Right lobe of liver (tissue), 6 donors: Measurements from ENCODE around the gene CYP27B1. TPM values are rescaled to one million over a fixed set of nuclear protein-coding genes. Genes with fewer than 3 reads are reported as not detected.

Source experiments
- ATAC-seq, 4 donors: fragments of 200-7000 bp; cut with Tn5 transposase; one replicate each; pipeline ENCODE4 v1.9.1; 2020; ENCODE audit warnings: mild to moderate bottlenecking in 4 of 4, moderate library complexity in 4 of 4
- DNase-seq, 3 donors: peaks; one replicate each; pipeline ENCODE4 v3.0.0-alpha.2; 2020
- H3K27ac ChIP-seq, 3 donors: fragments of 200-600 bp; one replicate each; pipeline ENCODE4 v1.8.0; 2022
- H3K27me3 ChIP-seq, 2 donors: fragments of 200-600 bp; one replicate each; pipeline ENCODE4 v1.8.0; 2022
- H3K36me3 ChIP-seq, 4 donors: fragments of 200-600 bp; sonication (generic) in 1 of 4; one replicate each; pipeline versions ENCODE4 v1.5.1 to v1.8.0; 2017 to 2022; ENCODE audit warnings: control low read depth in 1 of 4
- H3K4me1 ChIP-seq, 4 donors: fragments of 200-600 bp; sonication (generic) in 1 of 4; one replicate each; pipeline versions ENCODE4 v1.5.1 to v1.8.0; 2017 to 2022; ENCODE audit warnings: control low read depth in 1 of 4
- H3K4me3 ChIP-seq, 3 donors: fragments of 200-600 bp; one replicate each; pipeline ENCODE4 v1.8.0; 2022
- H3K9me3 ChIP-seq, 4 donors: fragments of 200-600 bp; sonication (generic) in 1 of 4; one replicate each; pipeline versions ENCODE4 v1.5.1 to v1.8.0; 2017 to 2022; ENCODE audit warnings: control low read depth in 1 of 4
- POLR2A ChIP-seq: fragments of 450-650 bp; IDR thresholded peaks from one replicate; pipeline ENCODE4 v1.6.1; 2017; ENCODE audit warnings: antibody characterized with exemption, mild to moderate bottlenecking
- WGBS: methylation state at CpG from one replicate; pipeline ENCODE4 v1.1.6; 2018; ENCODE audit warnings: low coverage, low lambda C conversion rate; ENCODE audit not compliant: insufficient coverage; ENCODE audit errors: missing lambda C conversion rate; 5-methylcytosine and 5-hydroxymethylcytosine counted together
- intact Hi-C, 2 donors: fragments of 100-400 bp; cut with DNase I; formaldehyde crosslinking; loops; one replicate each; pipeline versions ENCODE4 v1.11.2 to v1.14.1; 2022
- total RNA-seq, 6 experiments: library from RNA; depleted of rRNA in 2 of 6; stranded (reverse); fragments of >200 nt in 2 of 6; fragmentation: NEBNext Ultra II Directional in 3 of 6; extraction: Animal tissue kit (Norgen Biotek cat#: 25700) in 3 of 6; gene quantifications; one replicate each; pipeline versions ENCODE4 v1.1.0 to v1.2.4, GENCODE V29; 2016 to 2023
- TF ChIP-seq, protein P1 (sequence below), 4 donors: fragments of 200-600 bp in 3 of 4; fragments of 450-650 bp in 1 of 4; IDR thresholded peaks; one replicate each; pipeline versions ENCODE4 v1.5.1 to v1.8.0; 2016 to 2022; ENCODE audit warnings: antibody characterized with exemption in 4 of 4, mild to moderate bottlenecking in 2 of 4
- donor health status: DM: no; HTN: yes; CAD: no.
- donor health status: DM: no; HTN: no; CAD: no.
- donor health status: DM: no; HTN: no; CAD: no.
- donor health status: DM: no; HTN: yes; CAD: no.
- donor health status: DM: no; HTN: yes; CAD: no.

Gene CYP27B1
- total RNA-seq, 6 experiments from 2014 or later = 0.25 to 1.4 (median 0.81) TPM

DNA sequence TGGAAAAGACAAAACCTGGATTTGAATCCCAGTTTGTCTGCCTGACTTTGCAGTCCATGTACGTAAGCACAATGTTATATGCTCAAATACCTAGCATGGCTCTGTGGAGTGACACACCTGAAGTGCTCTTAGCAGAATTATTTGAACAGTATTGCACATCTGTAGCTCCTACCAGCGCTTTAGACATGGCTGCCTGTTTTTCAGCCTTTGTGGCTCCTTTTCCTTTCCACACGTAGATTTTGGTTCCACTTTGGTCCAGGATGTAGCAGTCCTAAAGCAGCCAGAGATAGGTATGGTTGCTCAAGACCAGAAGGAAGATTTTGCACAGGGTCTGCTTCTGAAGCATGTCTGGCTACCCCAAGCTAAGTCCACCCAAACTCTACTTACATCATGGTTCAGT is 42.5 kb upstream of the CYP27B1 start:
- intact Hi-C loops = loop anchor here in 1 of 2 donors (10.0 kb wide), 1 partner anchor 95 kb away; no protein-coding TSS in a partner anchor
- Histone ChIP-seq H3K4me3 (no peak overlapping the region), H3K9me3 (no peaks in the 10 kb centered on the region), H3K27ac (no peak overlapping the region), H3K36me3 (peaks cover 0 to 65% (median 9%) of the 10 kb centered on the region in 4 donors), H3K27me3 (no peaks in the 10 kb centered on the region), H3K4me1 (peaks cover 0 to 4% (median 0%) of the 10 kb centered on the region in 4 donors)
- DNase-seq (no peak), ATAC-seq (no peak)
- no peak for TF ChIP-seq POLR2A
- TF ChIP-seq, protein P1, sequence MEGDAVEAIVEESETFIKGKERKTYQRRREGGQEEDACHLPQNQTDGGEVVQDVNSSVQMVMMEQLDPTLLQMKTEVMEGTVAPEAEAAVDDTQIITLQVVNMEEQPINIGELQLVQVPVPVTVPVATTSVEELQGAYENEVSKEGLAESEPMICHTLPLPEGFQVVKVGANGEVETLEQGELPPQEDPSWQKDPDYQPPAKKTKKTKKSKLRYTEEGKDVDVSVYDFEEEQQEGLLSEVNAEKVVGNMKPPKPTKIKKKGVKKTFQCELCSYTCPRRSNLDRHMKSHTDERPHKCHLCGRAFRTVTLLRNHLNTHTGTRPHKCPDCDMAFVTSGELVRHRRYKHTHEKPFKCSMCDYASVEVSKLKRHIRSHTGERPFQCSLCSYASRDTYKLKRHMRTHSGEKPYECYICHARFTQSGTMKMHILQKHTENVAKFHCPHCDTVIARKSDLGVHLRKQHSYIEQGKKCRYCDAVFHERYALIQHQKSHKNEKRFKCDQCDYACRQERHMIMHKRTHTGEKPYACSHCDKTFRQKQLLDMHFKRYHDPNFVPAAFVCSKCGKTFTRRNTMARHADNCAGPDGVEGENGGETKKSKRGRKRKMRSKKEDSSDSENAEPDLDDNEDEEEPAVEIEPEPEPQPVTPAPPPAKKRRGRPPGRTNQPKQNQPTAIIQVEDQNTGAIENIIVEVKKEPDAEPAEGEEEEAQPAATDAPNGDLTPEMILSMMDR (IDR thresholded peaks at IDR 0.05) = no peak
- 86% methylated on average over 3 of the region's 3 CpGs for WGBS

DNA sequence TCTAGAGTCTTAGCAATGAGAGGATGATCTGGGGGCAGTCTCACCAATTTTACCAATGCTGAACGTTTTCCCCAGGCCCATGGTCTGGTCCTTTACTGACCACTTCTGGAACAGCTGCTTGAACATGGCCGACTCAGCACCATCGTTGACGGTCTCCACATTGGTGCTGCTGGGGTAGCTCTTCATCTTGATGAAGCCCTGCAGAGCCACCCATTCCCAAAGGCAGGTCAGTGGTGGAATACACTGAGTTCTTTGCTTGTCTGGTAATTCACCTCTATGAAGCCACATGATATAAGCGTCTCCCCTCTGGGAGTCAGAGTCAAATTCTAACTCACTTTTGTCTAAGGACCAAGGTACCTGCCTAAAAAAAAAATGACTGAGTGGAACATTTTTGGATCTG is 41.5 kb upstream of the CYP27B1 start:
- no peaks in the 10 kb centered on the region for H3K27me3 ChIP-seq
- no peaks in the 10 kb centered on the region for H3K9me3 ChIP-seq
- WGBS = 71% methylated on average over 2 of the region's 5 CpGs
- DNase-seq = no peak
- peaks cover 0 to 65% (median 9%) of the 10 kb centered on the region in 4 donors for H3K36me3 ChIP-seq
- H3K4me3 ChIP-seq = no peak overlapping the region
- H3K27ac ChIP-seq = no peak overlapping the region
- H3K4me1 ChIP-seq = no peaks in the 10 kb centered on the region
- intact Hi-C loops = loop anchor here in 1 of 2 donors (10.0 kb wide), 1 partner anchor 96 kb away; no protein-coding TSS in a partner anchor
- no peak for ATAC-seq
- TF ChIP-seq, protein P1 (IDR thresholded peaks at IDR 0.05) = no peak
- no peak for TF ChIP-seq POLR2A

DNA sequence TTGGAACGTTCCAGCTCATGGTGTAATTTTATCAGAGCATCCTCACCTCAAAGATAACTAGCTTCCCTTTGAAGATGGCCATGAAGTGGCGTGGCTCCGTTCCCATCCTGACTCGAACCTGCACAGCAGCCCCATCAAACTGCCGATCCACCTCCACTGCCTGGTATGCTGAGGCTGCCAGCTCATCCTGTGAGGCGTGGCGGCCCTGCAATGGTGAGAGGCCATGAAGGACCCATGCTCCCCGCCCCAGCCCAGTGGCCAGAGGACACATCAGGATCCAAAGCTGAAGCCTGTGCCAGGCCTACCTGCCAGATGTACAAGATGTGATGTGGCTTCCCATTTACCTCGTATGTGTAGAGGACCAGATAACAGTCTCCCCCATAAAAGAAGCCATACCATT is 40.4 kb upstream of the CYP27B1 start:
- H3K36me3 ChIP-seq = peaks cover 0 to 72% (median 11%) of the 10 kb centered on the region in 4 donors
- H3K27me3 ChIP-seq = no peaks in the 10 kb centered on the region
- DNase-seq (no peak), ATAC-seq (no peak)
- no peak overlapping the region for H3K27ac ChIP-seq
- no peaks in the 10 kb centered on the region for H3K4me1 ChIP-seq
- WGBS = 78% methylated on average over 6 of the region's 9 CpGs
- intact Hi-C loops = loop anchor here in 1 of 2 donors (10.0 kb wide), 1 partner anchor 98 kb away; no protein-coding TSS in a partner anchor
- TF ChIP-seq, protein P1 (IDR thresholded peaks at IDR 0.05) = no peak
- no peak for TF ChIP-seq POLR2A
- no peak overlapping the region for H3K4me3 ChIP-seq
- no peaks in the 10 kb centered on the region for H3K9me3 ChIP-seq

DNA sequence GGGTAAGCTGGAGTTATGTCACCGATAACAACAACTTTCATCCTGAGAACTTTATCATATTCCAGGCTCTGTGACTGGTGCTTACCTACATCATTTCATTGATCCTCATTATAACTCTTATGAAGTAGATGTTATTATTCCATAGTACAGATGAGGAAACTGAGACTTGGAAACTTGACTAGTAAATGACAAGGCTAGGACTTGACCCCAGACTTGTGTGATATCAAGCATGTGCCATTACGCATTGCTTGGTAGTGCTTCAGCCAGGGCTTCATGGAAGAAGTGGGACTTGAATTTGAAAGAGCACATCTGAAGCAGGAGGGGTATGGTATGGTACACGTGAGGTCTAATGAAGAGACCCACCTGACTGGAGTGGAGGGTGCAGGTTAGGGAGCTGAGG is 39.8 kb upstream of the CYP27B1 start:
- Histone ChIP-seq H3K27me3 (no peaks in the 10 kb centered on the region), H3K4me3 (no peak overlapping the region), H3K9me3 (no peaks in the 10 kb centered on the region), H3K4me1 (no peaks in the 10 kb centered on the region), H3K36me3 (peaks cover 0 to 78% (median 11%) of the 10 kb centered on the region in 4 donors), H3K27ac (no peak overlapping the region)
- ATAC-seq (no peak), DNase-seq (no peak)
- 96% methylated on average over 3 of the region's 3 CpGs for WGBS
- intact Hi-C loops = loop anchor here in 1 of 2 donors (10.0 kb wide), 1 partner anchor 98 kb away; no protein-coding TSS in a partner anchor
- no peak for TF ChIP-seq POLR2A

DNA sequence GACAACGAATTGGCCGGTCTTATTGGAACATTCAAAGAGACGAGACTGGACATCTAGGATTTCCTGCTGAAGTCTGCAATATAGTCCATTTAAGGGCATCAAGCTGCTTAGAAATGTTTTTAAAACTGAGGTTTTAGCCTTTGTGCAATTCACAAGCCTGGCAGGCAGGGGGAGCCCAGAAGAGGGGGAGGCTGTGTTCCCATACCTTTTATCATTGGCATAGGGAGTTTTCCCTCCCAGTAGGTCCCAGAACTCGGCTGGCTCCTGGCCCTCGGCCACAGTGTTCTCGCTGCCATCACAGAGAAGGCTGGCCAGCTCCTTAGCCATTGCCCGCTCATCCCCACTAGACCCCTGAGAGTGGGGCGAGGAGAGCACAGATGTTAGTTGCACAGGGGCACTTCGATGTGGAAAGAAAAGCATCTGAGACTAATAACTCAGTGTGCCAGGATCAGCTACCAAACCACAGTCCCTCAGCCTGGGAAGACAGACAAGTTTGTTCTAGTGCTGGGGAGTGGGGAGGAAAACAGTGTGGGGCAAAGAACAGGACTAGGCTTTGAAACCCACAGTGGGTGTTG is 36.5 kb upstream of the CYP27B1 start:
- Histone ChIP-seq H3K4me3 (no peak overlapping the region), H3K9me3 (no peaks in the 10 kb centered on the region), H3K27ac (no peak overlapping the region), H3K27me3 (no peaks in the 10 kb centered on the region), H3K36me3 (peaks cover 0 to 73% (median 17%) of the 10 kb centered on the region in 4 donors), H3K4me1 (no peaks in the 10 kb centered on the region)
- intact Hi-C loops = loop anchor here in 1 of 2 donors (10.0 kb wide), 1 partner anchor 101 kb away; no protein-coding TSS in a partner anchor
- no peak for TF ChIP-seq POLR2A
- TF ChIP-seq, protein P1 (IDR thresholded peaks at IDR 0.05) = peak; percentile 58 to 79 (median 72)
- ATAC-seq (peak; percentile 92 to 96 (median 94)), DNase-seq (peak in 2 of 3 donors; percentile 44 to 59)
- 16% methylated on average over 7 of the region's 9 CpGs for WGBS
